Hypothalamus (tissue), 51 donors: ENCODE results near the gene EPYC.

Source experiments
- DNase-seq, 51 donors: peaks; one replicate each; lab custom pipeline; 2025; lab: John Stamatoyannopoulos, UW

EPYC gene

DNA sequence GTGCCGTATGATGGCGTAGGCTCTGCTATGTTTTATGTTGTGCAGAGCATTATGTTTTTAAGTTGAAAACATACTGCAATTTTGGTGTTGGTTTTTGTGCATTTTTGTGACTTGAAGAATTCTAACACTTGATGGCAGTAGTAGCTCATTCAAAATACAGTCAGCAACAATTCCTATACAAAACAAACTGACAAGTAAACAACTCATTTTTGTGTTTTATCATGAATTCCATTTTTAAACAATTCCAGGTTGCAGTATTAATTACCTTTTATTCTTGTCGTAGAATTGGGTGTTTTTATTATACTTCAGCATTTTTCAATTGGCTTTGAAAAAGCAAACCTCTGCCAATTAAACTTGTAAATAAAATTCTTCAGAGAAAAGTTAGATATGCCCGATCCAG, 45.7 kb downstream of the EPYC start:
- DNase-seq, result peak in 1 of 51 donors; percentile 33

DNA sequence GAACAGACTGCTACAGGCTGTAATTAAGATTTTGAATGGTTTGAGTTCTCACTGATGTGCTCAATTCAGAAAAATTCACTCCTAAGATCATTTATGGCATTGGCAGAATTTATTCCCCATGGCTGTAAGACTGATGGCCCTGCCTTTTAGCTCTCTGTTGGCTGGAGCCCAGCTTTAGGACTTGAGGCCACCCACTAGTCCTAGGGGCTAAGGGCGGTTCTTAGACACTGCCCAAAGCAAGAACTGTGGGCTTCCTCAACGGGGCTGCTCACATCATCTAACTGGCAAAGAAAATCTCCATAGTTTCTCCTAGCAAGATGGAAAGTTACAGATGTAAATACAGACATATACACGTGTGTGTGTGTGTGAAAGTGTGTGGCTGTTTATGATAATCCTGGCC, 46.4 kb downstream of the EPYC start:
- no peak for DNase-seq

DNA sequence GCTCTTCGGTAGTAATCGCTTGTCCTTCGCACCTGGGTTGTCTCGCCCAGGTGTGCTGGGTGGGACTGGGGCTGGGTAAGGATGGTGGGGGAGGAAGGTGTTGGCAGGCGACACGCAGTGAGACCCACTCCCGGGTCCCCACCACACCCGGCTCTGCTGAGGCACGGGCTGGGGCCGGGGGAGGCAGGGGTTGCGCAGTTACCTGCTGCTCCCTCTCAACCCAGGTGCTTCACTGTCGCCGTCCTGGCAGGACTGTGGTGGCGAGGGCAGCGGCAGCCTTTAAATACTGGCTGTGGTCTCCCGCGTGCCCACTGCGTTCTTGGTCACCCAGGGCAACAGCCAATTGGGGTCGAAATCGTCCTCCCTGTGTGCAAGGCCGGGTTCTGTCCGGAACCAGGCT, 49.9 kb downstream of the EPYC start, which contains the start of gene CCER1:
CCER1 (minus strand) TSS at position 256 of the 400 bp plus-strand sequence. CDS start 434 bp downstream, outside the sequence.
- DNase-seq, result no peak

DNA sequence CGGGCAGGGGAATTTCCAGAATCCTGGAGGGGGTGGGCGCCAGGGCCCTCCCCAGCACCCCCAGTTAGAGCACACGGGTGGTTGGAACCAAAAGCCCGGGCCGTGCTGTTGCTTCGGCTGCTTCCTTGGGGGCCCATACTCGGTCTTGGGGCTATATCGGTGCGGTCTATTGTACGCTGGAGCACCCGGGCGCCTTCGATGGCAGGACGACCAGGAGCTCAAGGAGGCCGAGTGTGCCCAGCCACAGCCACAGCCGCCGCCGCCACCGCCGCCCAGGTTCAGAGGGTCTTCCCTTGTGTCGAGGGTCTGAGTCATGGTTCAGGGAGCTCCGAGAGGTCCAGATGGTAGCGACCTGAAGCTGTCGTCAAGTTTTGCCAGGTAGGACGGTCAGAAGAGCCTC, 50.3 kb downstream of the EPYC start:
- no peak for DNase-seq

DNA sequence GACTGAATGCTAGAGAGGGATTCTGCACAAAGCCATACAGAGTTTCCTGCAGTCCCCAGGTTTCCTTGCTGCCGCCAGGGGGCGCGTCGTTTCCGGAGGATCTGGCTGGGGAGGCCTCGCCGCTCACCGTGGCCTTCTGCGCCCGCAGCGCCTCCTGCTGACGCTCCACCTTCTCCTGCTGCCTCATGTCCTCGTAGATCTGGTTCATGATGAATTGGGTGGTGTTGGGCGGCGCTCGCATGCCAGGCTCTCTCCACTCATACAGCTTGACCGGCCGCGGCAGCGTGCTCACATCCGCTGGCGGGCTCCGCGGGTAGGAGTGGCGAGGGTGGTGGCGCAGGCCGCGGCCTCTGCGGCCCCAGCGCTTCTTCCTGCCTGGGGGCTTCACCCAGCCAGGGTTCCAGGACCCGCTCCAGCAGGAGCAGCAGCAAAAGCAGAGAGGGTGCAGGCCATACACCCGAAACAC, 50.8 kb downstream of the EPYC start:
- DNase-seq, result no peak

DNA sequence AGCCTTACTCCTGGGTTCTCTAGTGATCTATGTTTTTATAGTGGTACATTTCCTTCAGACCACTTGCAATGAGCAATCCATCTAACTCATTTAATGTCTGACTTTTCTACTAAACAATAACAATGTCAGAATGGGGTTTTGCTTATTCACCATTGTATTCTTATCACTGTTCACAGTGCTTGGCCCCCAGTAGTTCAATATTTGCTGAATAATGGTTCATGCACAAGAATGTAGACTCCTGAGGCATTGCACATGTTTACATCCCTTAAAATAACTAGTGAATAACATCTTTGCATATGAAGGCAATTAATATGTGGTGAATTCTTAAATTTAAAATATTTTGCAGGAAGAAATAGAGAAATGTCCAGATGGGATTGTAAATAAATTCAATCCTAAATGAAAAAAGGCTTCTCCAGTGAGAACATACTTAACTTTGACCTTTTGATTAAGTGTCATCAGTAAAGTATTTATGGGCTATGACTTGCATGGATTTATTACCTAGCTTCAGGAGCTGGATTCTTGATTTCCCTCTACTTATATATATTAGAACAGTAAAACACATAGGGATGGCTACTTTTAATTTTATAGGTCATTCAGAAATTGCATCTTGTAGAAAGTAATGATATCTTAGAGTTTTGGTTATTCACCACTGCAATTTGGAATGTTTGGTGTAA, 53.2 kb downstream of the EPYC start:
- no peak for DNase-seq

DNA sequence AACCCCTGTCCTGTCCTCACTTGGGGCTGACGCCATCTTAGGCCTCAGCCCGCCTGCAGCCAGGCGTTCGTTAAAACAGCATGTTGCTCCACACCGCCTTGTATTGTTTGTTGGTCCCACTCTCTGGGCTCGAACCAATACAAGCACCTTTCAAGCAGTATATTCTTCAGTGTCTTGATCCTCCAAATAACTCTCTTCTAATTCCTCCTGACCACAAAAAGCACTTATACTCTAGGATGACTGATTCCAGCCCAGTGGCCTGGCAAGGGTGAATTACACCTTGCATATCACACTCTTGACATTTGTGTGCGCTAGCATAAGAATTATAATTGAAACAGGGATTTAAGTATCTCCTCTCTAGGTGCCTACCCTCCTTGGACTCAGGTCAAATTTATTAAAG, 56.9 kb downstream of the EPYC start:
- DNase-seq, result no peak

DNA sequence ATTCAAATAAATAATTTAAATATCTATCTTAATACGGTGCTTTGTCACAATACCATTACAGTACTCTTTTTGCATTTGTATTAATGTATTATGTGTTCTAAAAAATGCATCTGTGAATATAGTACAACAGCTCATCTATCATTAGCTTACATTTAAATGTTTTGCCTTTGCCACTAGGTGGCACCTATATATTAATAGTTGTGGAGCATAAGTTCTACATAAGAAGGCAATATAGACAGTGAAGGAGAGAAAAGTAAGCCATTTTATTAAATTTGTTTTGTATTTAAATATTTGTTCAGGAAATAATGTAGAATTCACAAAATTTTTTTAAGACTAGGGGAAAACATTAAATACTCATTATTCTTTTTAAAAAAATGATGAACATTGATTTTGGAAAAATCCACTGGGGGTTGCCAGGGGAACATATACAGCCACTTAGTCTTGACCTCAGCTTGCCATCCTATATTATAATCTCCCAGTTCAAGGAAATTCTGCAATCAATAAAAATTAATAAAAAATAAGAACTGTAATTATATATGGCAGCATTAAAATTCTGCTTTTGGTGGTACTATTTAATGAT, 59.6 kb downstream of the EPYC start:
- no peak for DNase-seq

DNA sequence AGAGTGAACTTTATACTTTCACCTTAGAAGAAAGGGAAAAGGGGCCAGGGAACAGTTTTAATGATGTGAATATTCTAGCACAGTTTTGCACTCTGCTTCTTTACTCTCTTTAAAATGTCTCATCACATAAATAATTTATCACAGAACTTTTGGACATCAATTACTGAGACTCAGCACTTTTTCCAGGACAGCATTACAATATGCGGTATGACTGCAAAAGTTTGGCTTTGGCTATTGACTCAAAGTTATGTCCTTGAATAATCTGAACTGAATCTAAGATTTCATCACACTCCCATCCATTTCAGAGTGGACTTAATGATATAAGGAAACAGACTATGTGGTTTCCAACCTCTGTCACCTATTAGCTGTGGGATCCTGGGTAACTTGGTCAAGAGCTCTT, 61.5 kb downstream of the EPYC start:
- no peak for DNase-seq

DNA sequence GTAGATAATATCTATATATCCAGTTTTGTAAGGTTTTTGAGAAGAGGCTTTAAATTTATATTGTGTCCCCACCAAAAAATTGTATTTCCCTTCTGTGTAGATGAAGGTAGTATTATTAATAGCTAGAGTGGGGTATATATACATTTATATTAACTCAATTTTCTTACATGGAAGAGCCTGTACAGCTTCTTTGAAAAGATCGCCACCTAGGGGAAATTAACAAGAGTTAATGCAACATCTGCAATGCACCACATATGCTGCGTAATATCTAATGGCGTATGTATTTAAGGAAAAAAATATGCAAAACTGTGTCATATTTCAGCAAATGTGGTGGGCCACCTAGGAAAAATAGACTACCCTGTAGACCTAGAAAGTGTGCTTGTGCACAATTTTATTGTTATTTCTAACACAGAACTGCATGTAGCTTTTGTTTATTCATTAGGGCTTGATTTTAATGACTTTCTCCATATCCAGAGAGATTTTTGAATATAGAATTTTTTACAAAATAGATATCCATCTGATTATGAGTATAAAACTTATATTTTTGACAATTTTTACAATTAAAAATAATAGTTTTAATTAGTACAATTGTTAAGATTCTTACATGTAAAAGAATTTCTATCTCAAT, 63.8 kb downstream of the EPYC start:
- no peak for DNase-seq

DNA sequence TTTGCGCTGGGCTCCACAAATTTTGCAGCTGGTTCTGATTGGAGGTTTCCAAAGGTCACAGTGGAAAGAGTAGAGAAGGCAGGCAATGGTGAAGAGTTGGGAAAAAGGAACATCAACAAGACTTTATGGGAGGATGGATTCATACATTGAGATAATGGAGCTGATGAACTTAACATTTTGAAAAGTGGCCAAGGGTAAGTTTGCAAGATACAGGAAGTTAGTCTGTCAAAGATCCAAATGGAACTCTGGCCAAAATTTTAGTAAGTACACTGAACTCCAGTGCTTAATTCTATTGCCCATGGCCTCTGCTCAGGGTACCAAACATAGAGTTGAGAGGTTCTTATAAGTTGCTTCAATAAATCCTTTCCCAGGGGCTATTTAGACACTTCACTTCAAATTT, 65.4 kb downstream of the EPYC start:
- DNase-seq, result no peak

DNA sequence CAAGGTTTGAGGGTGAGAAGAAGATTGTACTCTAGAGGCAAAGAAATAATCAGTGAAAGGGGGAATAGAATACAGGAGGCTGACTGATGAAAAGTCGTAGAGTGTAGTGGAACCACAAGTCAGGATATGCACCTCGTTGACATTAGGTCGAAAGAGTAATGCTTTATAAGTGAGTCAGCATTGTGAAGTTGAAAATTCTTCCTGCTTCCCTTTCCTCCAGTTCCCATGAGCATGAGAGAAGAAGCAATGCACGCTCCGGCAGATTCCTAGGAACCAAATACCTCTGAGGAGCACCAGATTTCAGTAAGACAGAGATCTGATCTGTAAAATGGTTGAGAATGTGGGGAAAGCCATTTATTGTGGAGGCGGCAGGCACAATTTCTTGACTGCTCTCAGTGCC, 66.3 kb downstream of the EPYC start:
- no peak for DNase-seq

DNA sequence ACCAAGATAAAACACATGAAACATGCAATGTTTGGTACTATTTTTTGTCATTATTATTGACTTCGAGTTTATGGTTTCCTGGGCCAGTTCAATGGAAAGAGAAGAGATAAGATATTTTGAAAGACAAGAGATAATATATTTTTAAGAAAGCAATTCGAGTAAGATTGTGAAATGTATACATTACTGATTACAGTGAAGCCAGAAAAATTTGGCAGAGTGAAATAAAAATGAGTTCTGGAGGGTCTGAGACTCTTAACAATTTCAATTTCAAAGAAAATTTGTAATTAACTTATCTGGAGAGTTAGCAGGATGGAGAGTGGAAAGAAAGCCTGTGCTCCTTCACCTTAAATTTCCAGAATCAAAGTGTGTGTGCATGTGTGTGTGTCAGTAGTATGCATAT, 67.1 kb downstream of the EPYC start:
- no peak for DNase-seq

DNA sequence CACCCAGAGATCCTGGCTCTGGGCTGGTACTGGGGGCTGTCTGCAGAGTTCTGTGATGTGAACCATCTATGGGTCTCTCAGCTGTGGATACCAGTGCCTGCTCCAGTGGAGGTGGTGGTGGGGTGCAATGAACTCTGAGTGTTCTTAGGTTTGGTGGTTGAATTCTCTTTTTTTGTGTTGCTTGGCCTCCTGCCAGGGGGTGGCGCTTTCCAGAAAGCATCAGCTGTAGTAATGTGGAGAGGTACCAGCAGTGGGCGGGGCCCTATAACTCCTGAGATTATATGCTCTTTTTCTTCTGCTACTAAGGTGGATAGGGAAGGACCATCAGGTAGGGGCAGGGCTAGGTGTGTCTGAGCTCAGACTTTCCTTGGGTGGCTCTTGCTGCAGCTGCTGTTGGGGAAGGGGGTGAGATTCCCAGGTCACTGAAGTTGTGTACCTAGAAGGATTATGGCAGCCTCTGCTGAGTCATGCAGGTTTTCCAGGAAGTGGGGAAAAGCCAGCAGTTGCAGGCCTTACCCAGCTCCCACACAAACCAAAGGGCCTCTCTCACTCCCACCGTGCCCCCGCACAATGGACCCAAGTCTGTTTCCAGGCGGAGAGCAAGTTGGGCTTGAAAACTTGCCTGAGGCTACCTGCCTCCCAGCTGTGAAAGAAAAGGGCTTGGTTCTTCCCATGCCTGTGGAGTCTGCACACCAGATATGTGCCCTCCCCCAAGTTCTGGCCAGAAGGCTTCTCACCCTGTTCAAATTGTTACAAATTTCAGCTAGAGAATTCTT, 68.4 kb downstream of the EPYC start:
- DNase-seq, result no peak

DNA sequence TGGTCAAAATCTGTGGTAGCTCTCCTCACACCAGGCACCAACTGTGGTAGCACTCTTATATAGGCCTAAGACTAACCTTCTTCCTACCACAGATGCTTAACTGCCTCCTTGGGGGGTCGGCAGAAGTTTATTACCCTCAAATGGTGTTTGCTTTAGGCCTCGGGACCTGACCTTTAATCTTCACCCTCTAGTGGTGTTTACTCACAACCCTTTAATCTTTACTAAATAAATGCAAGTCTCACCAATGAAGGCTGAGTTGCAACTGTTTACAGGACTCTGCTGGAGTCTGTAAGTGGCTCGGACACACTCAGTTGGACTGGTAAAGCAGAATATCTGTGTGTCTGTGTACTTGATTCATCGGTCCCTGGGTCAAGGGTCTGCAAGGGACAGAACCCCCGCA, 79.2 kb downstream of the EPYC start:
- no peak for DNase-seq

DNA sequence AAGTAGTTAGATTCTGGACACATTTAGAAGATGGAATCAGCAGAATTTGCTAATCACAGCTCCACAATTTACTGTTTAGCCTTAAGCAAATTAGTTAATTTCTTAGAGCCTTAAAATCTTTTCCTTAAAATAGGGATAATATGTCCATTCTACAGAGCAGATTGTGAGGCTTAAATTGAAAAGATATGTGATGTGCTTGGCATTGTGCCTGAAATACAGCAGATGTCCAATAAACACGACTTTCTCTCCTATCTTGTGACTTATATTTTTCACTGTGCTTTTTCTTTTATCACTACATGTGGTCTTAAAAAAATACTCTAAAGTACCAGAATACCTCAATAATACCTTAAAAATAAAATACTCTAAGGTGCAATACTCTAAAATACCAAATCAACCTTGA, 80.4 kb downstream of the EPYC start:
- no peak for DNase-seq

DNA sequence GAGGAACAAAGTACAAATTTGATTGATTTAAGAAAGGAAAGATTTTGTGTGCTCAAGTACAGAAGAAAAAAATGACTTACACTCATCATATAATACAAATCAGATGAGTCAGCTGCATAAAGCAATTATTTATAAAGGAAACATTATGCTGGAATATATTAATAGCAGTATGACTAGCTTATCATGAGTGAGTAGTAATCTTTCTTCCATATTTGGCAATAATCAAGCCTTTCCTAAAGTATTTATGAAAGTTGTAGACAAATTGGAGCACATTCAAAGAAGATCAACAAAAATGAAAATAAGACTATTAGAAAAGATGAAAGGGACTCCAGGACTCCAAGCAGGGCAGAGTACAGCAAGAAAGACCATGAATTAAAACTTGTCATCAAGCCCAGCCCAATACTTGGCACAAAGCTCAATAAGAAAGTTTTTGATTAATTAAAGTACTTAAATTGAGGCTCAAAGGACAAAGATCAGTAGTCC, 82.6 kb downstream of the EPYC start:
- DNase-seq, result no peak

DNA sequence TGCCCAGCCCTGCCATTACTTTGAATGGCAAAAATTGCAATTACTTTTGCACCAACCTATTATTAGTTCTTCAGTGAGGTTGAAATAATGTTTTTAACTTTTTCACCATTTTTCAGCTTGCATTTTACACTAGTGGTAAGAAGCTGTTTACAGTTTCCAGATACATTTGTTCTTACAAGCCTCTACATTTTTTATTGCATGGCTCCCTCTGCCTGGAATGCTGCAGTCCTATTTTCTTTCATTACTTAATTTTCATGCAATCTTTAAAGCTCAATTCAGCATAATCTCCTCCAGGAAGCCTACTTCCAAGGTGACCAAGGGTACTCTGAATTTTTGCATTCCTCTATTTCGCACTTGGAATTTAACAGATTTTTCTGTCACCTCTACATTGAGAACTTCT, 83.2 kb downstream of the EPYC start:
- DNase-seq, result no peak

DNA sequence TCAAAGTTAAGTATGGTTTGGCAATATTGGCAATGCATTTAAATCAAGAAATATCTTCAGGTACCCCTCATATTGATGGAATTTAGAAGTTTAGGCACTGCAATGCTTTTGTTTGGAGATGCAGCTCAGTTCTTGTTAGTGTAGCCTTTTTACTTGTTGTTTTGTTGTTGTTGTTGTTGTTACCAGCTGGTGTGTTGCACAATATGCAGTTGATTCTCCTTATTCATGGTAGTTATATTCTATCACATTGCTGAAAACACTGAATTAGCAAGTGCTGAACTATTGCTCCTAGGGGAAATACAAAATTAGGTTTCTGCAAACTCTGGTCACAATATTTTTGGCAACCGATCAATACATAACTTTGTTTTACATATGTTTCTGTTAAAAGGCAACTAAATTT, 84.5 kb downstream of the EPYC start:
- no peak for DNase-seq

DNA sequence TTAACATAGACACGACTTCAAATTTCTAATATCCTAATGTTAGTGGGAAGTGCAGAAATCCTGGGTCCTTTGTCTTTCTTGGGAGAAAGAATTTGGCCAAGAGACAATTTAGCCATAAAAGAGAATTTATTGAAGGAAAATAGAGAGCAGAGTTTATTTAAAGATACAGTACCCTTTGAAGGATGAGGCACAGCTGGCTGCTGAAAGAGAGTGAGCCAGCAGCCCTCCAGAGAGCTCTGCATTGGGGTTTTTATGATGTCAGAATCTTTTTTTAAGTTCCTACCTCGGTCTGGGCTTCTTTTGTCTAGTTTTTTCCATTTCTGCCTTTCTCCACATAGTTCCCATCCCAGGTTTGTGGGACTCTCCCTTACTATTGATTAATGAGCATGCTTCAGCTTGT, 87.3 kb downstream of the EPYC start:
- DNase-seq, result no peak

DNA sequence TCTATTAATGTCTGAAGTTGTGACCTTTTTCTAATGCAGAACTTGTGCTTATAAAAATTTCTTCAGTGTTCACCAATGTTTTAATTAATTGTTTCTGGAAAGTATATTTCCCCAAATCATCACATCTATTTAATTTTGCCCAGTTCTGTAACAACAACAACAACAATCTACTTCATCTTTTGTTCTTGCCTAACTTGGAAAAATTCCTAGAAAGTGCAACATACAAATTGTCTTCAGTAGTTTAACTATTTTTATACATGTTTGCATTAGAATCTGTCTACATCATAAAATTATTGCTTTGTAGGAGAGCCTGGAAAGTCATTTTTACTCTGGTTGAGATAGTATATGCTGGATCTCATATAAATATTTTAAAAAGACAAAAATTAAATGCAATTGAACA, 88.3 kb downstream of the EPYC start:
- no peak for DNase-seq
